Right lobe of liver (tissue), 6 donors: ENCODE results near the gene GABRB2. TPM values are rescaled to one million over a fixed set of nuclear protein-coding genes. Genes with fewer than 3 reads are reported as not detected.
A peak's percentile ranks its signal among the peaks of the same experiment; 100 is the strongest.
"Not testable (repeated sequence)": the region's sequence is repeated elsewhere in the genome, so short reads cannot be mapped to it uniquely, and the experiment has no call there.

Experiments used
- ATAC-seq, 4 donors: fragments of 200-7000 bp; cut with Tn5 transposase; one replicate each; pipeline ENCODE4 v1.9.1; 2020; ENCODE audit warnings: mild to moderate bottlenecking in 4 of 4, moderate library complexity in 4 of 4
- DNase-seq, 3 donors: peaks; one replicate each; pipeline ENCODE4 v3.0.0-alpha.2; 2020
- H3K27ac ChIP-seq, 3 donors: fragments of 200-600 bp; one replicate each; pipeline ENCODE4 v1.8.0; 2022
- H3K27me3 ChIP-seq, 2 donors: fragments of 200-600 bp; one replicate each; pipeline ENCODE4 v1.8.0; 2022
- H3K36me3 ChIP-seq, 4 donors: fragments of 200-600 bp; sonication (generic) in 1 of 4; one replicate each; pipeline versions ENCODE4 v1.5.1 to v1.8.0; 2017 to 2022; ENCODE audit warnings: control low read depth in 1 of 4
- H3K4me1 ChIP-seq, 4 donors: fragments of 200-600 bp; sonication (generic) in 1 of 4; one replicate each; pipeline versions ENCODE4 v1.5.1 to v1.8.0; 2017 to 2022; ENCODE audit warnings: control low read depth in 1 of 4
- H3K4me3 ChIP-seq, 3 donors: fragments of 200-600 bp; one replicate each; pipeline ENCODE4 v1.8.0; 2022
- H3K9me3 ChIP-seq, 4 donors: fragments of 200-600 bp; sonication (generic) in 1 of 4; one replicate each; pipeline versions ENCODE4 v1.5.1 to v1.8.0; 2017 to 2022; ENCODE audit warnings: control low read depth in 1 of 4
- POLR2A ChIP-seq: fragments of 450-650 bp; IDR thresholded peaks from one replicate; pipeline ENCODE4 v1.6.1; 2017; ENCODE audit warnings: antibody characterized with exemption, mild to moderate bottlenecking
- WGBS: methylation state at CpG from one replicate; pipeline ENCODE4 v1.1.6; 2018; ENCODE audit warnings: low coverage, low lambda C conversion rate; ENCODE audit not compliant: insufficient coverage; ENCODE audit errors: missing lambda C conversion rate; 5-methylcytosine and 5-hydroxymethylcytosine counted together
- intact Hi-C, 2 donors: fragments of 100-400 bp; cut with DNase I; formaldehyde crosslinking; loops; one replicate each; pipeline versions ENCODE4 v1.11.2 to v1.14.1; 2022
- total RNA-seq, 6 experiments: library from RNA; depleted of rRNA in 2 of 6; stranded (reverse); fragments of >200 nt in 2 of 6; fragmentation: NEBNext Ultra II Directional in 3 of 6; extraction: Animal tissue kit (Norgen Biotek cat#: 25700) in 3 of 6; gene quantifications; one replicate each; pipeline versions ENCODE4 v1.1.0 to v1.2.4, GENCODE V29; 2016 to 2023
- TF ChIP-seq, protein P1 (sequence below), 4 donors: fragments of 200-600 bp in 3 of 4; fragments of 450-650 bp in 1 of 4; IDR thresholded peaks; one replicate each; pipeline versions ENCODE4 v1.5.1 to v1.8.0; 2016 to 2022; ENCODE audit warnings: antibody characterized with exemption in 4 of 4, mild to moderate bottlenecking in 2 of 4
- donor health status: DM: no; HTN: yes; CAD: no.
- donor health status: DM: no; HTN: no; CAD: no.
- donor health status: DM: no; HTN: no; CAD: no.
- donor health status: DM: no; HTN: yes; CAD: no.
- donor health status: DM: no; HTN: yes; CAD: no.

GABRB2 gene
- total RNA-seq, 6 experiments from 2014 or later: not detected

DNA sequence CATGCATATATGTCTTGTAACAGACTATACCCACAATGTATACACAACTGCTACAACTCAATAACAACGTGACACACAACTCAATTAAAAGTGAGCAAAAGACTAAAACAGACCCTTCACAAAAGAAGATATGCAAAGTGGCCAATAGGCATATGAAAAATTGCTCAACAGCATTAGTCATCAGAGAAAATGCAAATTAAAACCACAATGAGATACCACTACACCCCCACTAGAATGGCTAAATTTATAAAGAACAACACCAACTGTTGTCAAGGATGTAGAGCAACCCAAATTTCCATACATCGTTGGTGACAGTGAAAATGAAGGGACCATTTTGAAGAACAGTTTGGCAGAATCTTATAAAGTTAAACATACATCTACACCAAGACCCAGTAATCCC is 38.9 kb downstream of the GABRB2 start:
- WGBS: 17% methylated on average over 2 of the region's 2 CpGs
- DNase-seq (no peak), ATAC-seq (no peak)
- H3K27ac ChIP-seq: no peak overlapping the region
- no peak overlapping the region for H3K4me3 ChIP-seq
- intact Hi-C loops: no loop called here
- no peaks in the 10 kb centered on the region for H3K36me3 ChIP-seq
- H3K4me1 ChIP-seq: no peaks in the 10 kb centered on the region
- no peak for TF ChIP-seq POLR2A
- TF ChIP-seq, protein P1, sequence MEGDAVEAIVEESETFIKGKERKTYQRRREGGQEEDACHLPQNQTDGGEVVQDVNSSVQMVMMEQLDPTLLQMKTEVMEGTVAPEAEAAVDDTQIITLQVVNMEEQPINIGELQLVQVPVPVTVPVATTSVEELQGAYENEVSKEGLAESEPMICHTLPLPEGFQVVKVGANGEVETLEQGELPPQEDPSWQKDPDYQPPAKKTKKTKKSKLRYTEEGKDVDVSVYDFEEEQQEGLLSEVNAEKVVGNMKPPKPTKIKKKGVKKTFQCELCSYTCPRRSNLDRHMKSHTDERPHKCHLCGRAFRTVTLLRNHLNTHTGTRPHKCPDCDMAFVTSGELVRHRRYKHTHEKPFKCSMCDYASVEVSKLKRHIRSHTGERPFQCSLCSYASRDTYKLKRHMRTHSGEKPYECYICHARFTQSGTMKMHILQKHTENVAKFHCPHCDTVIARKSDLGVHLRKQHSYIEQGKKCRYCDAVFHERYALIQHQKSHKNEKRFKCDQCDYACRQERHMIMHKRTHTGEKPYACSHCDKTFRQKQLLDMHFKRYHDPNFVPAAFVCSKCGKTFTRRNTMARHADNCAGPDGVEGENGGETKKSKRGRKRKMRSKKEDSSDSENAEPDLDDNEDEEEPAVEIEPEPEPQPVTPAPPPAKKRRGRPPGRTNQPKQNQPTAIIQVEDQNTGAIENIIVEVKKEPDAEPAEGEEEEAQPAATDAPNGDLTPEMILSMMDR (IDR thresholded peaks at IDR 0.05): no peak
- no peaks in the 10 kb centered on the region for H3K27me3 ChIP-seq
- H3K9me3 ChIP-seq: no peaks in the 10 kb centered on the region

DNA sequence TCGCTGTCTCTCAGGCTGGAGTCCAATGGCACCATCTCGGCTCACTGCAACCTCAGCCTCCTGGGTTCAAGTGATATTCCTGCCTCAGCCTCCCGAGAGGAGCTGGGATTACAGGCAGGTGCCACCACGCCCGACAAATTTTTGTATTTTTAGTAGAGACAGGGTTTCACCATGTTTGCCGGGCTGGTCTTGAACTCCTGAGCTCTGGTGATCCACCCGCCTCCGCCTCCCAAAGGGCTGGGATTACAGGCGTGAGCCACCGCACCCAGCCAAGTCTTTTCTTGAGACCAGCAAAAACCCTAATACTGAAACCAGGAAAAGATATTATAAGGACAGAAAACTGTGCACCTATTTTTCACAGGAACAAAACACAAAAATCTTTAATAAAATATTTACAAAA is 41.4 kb downstream of the GABRB2 start:
- DNase-seq, H3K27me3 ChIP-seq, H3K4me1 ChIP-seq, H3K4me3 ChIP-seq, H3K27ac ChIP-seq, ATAC-seq, H3K9me3 ChIP-seq, H3K36me3 ChIP-seq, intact Hi-C loops: not testable (repeated sequence)
- WGBS: 82% methylated on average over 10 of the region's 10 CpGs

DNA sequence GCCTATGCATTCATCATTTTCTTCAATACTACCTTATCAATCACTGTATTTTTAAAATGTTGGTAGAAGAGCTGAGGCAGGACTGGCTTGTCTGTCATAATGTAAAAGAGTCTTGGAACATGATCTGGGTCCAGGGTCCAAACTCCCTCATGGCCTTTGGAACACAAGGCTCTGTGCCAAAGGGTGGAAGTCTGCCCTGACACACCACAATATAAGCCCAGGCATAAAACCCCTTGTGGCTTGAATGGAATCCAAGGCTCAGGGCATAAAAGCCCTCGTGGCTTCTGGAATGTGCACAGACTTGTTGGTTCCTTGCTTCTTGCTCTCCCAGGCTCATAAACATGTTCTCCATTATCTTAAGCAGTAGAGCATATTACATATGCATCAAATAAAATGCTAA is 48.0 kb downstream of the GABRB2 start:
- H3K4me3 ChIP-seq: no peak overlapping the region
- no peaks in the 10 kb centered on the region for H3K4me1 ChIP-seq
- H3K9me3 ChIP-seq: no peaks in the 10 kb centered on the region
- no peak overlapping the region for H3K27ac ChIP-seq
- no peaks in the 10 kb centered on the region for H3K36me3 ChIP-seq
- ATAC-seq: peak in 1 of 4 donors; percentile 28
- WGBS: 17% methylated on average over 1 of the region's 1 CpG
- intact Hi-C loops: no loop called here
- TF ChIP-seq, protein P1 (IDR thresholded peaks at IDR 0.05): no peak
- TF ChIP-seq POLR2A: no peak
- H3K27me3 ChIP-seq: no peaks in the 10 kb centered on the region
- no peak for DNase-seq

DNA sequence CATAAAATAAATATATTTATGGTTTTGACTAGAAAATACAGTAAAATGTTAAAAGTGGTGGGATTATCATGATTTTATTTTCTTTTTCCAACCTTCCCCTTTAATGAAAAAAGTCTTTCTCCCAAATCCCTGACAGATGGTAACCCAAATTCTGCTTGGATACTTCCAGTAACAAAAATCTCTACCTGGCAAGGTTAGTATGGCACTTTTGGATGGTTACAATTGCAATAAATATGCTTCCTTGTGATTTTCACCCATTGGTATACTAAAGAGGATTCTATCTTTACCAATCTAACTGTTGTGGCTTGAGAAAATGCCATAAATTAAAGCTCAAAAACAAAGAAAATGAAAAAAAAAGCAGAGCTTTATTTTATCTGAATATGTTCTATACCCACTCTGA is 62.8 kb downstream of the GABRB2 start:
- DNase-seq (no peak), ATAC-seq (no peak)
- no peaks in the 10 kb centered on the region for H3K36me3 ChIP-seq
- H3K27ac ChIP-seq: no peak overlapping the region
- TF ChIP-seq, protein P1 (IDR thresholded peaks at IDR 0.05): no peak
- no peak for TF ChIP-seq POLR2A
- no peaks in the 10 kb centered on the region for H3K4me1 ChIP-seq
- H3K9me3 ChIP-seq: no peaks in the 10 kb centered on the region
- H3K27me3 ChIP-seq: no peaks in the 10 kb centered on the region
- intact Hi-C loops: no loop called here
- no peak overlapping the region for H3K4me3 ChIP-seq

DNA sequence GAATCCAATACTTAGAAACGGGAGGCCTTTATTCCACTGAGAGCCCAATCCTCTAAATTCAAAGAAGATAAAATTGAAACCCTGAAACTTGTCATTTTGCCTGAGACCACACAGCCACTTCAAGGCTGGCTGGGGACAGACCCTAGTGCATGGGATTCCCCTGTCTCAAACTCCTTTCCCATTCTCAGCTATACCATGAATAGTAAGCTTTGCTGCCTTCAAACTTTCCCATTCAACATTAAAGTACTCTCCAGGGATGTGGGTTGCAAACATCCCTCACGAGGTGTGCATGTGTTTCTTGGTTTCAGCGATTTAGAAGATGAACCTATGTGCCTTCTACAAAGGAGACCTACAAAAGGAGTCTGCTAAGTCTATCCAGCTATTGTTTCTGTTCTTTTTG is 64.6 kb downstream of the GABRB2 start:
- H3K9me3 ChIP-seq: no peaks in the 10 kb centered on the region
- intact Hi-C loops: no loop called here
- 41% methylated on average over 3 of the region's 3 CpGs for WGBS
- no peak overlapping the region for H3K4me3 ChIP-seq
- no peaks in the 10 kb centered on the region for H3K4me1 ChIP-seq
- H3K27me3 ChIP-seq: no peaks in the 10 kb centered on the region
- no peak for DNase-seq
- no peak overlapping the region for H3K27ac ChIP-seq
- TF ChIP-seq, protein P1 (IDR thresholded peaks at IDR 0.05): no peak
- no peak for TF ChIP-seq POLR2A
- no peak for ATAC-seq
- H3K36me3 ChIP-seq: no peaks in the 10 kb centered on the region
